ENCODE results near the gene ODF4.
"Not testable (repeated sequence)": the region's sequence is repeated elsewhere in the genome, so short reads cannot be mapped to it uniquely, and the experiment has no call there.

Gene ODF4

DNA sequence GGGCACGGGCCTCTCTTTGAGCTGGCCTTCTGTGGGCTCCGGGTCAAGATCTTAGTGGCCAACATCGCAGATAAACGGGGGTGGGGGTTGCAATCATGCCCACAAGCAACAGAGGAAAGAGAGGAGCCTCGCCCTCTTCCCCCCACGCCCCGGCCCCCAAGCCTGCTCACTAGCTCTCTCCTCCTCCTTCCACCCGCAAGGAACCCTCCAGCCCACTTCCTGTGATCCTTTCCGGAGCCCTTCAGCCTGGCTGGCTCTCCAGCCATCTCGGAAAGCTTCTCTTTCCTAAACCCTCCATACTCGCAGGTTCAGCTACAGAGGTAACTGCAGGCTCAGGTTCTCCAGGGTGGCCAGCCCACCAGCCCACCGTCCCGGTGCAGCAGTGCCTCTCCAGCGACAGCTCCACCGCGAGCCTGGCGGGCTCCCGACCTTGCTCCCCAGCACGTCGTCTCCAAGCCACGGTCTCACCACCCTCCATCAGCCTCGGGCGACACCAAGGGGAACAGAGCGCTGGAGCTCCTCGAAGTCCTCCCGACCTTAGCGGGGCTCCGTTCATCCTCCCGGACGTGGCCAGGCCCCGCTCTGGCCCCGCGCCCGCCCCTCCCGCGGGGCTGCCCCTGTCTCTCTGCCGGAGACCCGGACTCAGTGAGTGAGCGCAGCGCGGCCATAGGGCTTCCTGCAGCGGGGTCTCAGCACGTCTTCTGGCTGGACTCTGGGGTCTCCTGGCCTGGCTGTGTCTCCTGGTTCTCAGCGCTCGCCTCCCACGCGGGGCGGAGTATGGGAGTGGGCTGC, 12.9 kb upstream of the ODF4 start:
- no peak for DNase-seq

DNA sequence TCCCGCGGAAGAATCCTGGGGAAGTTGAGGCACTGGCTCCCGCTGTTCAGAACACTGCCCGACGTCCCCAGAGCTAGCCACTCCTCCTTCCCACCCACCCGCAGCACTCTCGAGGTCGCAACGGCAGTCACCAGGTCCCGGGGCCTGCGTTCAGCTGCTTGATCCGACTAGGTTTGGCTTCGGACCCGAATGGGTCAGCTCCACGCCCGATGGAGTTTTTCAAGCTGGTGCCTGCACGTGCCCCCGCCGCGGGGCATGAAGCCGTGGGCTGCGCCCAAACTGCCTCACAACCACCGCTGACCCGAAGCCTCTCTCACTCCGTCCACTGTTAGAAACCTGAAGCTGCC, 12.4 kb upstream of the ODF4 start:
- DNase-seq = no peak

DNA sequence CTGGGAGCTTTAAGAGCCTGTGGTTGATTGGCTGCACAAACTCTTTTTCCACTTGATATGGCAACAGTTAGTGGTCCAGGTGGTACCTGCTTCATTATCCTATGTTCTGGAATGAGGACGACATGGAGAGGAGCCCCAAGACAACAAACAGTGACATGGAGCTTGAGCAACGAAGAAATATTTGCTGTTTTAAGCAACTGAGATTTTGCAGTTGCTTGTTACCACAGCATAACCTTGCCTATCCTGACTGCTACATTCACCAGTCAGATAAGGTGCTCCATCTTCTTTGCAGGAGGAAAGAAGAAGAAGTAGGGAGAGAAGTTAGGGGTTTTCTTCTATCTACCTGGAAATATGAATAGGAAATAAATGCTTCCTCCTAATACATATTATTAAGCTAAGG, 7.5 kb upstream of the ODF4 start:
- DNase-seq = no peak

DNA sequence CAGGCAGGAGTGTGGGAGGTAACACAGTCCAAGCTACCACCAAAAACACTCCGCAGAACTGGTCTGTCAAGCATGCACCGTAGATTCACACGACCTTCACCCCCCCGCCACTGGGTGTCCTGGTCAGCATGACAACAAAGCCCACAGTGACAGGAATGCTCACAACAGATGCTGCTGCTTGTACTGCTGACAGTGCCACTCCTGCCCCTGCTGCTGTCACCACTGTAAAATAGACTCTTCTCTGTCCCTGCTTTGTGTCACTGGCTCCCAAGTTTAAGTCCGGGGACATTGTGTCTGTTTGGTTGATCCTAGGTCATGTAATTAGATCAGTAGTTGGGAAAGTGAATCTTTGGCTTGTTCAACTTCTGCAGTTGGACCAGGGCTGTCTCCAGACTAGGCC, 7.0 kb upstream of the ODF4 start:
- no peak for DNase-seq

DNA sequence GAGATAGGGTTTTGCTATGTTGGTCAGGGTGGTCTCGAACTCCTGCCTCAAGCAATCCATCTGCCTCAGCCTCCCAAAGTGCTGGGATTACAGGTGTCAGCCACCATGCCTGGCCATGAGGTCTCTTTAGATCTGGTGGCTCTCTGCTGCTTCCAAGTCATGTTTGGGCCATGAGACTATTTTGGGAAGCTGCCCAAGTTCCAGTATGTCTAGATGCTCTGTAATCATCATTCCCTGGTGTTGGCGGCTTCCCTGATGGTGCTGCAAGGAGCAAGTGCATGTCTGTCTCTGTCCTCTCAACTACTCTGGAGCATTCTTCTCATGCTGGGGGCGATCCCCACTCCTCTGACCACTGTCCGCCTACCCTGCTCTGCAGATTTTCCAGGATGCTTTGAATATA, 6.4 kb upstream of the ODF4 start:
- DNase-seq = no peak

DNA sequence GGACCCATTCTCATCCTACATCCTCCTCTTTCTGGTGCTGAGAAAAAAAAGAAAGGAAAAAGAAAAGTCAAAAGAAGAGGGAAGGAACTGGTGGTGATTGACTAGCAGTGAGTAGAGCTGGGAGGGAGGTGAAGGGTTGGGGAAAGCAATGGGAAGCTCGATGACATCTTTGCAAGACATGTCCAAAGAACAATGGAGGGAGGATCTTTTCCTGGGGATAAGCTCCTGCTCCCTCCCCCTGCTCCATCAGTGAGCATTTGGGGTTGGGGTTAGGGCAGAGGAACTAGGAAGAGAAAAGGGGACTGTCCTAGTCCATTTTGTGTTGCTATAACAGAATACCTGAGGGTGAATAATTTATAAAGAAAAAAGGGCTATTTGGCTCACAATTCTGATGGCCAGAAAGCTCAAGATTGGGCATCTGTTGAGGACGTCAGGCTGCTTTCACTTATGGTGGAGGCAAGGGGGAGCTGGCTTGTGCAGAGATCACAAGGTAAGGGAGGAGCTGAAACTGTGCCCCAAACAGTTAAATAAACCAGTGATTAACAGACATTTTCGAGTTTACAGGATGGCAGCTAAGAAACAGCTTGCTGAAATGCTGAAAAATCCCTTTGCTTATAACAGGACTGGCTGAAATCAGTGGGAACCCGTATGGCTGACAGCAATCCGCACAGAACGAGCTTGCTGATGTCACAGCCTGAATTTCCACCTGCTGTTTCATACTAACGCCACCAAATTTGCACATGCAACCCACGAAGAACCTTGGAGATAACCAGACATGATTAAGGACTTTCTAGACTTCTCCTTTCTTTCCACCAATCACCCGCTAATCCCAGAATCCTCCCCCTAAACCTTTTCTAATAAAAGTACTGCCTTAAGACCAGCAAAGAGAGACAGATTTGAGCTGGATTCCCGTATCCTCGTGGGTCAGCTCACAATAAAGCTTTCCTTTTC, 1.6 kb upstream of the ODF4 start:
- DNase-seq = no peak

DNA sequence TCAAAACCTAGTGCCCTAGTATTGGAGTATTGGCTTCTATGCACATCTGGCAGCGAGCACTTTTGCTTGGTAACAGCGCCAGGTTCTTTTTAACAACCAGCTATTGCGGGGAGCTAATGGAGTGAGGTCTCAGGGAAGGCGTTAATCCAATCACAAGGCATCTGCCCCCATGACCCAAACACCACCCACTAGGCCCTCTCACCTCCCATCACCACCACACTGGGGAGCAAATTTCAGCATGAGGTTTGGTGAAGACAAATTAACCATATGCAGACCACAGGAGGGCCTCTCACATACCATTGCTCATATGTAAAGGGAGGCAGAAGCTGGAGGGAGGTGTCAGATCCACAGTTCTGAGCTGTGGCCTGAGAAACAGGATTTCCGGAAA, 893 bp upstream of the ODF4 start:
- DNase-seq = no peak

DNA sequence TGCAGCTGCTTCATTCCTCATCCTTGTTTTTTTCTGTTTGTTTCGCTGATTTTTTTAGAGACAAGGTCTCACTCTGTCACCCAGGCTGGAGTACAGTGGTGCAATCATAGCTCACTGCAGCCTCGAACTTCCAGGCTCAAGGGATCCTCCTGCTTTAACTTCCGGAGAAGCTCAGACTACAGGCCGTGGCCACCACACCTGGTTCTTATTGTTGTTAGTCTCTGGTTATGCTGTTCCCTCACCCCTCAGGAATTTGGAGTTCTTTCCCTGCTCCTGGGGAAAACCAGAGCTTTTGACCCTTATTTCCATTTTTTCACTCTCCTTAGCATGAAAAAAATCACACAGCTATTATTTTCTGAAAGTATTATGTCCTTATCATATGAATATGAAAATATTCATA, 1.8 kb downstream of the ODF4 start:
- no peak for DNase-seq

DNA sequence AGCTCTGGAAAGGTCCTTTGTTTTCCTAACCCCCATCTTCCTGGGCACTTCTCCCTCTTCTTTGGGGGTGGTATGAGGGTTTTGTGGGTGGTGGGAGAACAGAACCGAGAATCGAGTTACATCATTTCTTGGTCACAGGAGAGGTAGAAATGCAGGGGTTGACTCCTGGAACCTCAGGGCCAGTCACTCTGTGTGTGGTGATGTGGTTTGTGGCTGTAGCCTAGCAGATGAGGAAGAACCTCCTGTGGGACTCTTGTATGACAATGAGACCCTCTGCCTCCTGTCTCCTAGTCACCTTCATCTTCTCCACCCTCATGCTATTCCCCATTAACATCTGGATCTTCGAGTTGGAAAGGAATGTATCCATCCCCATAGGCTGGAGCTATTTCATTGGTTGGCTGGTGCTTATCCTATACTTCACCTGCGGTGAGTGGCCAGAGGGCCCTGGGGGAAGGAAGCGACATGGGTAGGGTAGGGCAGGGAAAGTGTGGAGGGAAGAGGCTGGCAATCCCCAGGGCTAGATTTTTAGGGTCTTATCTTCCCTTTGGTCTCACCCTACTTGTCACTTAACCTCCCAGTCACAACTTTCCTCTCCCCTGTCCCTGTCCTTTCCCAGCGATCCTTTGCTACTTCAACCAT, 5.5 kb downstream of the ODF4 start:
- DNase-seq = no peak

DNA sequence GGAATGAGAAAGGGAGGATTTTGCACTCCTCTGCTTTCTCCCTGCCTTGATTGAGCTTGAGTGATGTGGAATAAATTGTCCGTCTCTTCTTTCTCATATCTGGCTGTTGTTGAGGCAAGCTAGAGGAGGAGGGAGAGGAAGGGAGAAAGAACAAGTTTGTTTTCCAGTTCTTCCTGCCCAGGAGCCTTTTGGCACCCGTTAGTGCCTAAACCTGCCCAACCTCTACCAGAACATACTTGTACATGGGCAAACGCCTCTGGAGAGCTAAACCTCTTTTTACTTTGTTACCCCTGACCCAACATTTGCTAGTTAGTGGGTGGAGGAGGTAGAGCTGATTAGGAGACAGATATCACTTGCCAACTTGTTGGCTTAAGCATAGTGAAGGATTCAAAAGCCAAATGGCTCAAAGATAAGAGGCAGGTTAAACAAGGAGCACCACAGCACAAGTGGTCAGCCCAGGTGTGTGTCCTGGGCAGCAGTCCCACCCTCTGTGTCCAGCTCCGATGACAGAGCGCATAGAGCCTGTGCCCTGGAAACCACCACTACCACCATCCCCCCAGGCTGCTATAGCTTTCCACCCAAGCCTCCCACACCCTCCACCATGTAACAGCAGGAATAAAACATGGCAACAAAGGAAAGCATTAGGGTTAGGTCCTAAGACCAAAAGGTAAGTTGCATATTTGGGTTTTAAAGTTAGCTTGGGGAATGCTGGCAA, 6.5 kb downstream of the ODF4 start:
- no peak for DNase-seq

DNA sequence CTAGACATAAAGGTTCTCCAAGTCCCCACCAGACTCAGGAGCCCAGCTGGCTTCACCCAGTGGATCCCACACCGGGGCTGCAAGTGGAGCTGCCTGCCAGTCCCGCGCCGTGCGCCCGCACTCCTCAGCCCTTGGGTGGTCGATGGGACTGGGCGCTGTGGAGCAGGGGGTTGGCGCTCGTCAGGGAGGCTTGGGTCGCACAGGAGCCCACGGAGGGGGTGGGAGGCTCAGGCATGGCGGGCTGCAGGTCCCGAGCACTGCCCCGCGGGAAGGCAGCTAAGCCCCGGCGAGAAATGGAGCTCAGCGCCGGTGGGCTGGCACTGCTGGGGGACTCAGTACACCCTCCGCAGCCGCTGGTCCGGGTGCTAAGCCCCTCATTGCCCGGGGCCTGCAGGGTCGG, 7.4 kb downstream of the ODF4 start:
- DNase-seq = not testable (repeated sequence)

DNA sequence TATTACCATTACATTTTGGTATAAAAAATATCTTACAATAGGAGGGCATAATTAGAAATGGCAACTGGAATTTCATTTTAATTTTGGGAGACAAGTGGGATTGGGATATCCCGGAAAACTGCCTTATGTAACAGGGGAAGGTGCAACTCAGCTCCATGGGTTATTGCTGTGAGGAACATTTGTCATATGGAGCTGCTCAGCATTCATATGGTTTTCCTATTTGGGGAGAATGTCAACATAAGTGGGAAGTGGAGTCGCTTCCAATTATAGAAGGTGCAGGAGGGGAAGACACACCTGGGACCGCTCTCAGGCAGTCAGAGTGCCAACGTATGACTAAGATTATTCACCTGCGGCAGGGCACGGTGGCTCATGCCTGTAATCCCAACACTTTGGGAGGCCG, 10.7 kb downstream of the ODF4 start:
- DNase-seq = no peak

DNA sequence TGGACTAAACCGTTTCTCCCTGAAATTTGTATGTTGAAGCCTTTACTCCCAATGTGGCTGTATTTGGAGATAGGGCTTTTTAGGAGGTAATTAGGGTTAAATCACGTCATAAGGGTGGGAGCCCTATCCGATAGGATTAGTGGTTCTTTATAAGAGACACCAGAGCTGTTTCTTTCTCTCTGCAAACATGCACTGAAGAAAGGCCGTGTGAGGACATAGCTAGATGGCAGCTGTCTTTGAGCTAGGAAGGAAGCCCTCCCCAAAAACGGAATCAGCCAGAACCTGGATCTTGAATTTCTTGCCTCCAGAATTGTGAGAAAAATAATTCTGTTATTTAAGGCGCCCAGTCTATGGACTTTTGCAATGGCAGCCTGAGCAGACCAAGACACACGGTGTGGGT, 14.1 kb downstream of the ODF4 start:
- no peak for DNase-seq

DNA sequence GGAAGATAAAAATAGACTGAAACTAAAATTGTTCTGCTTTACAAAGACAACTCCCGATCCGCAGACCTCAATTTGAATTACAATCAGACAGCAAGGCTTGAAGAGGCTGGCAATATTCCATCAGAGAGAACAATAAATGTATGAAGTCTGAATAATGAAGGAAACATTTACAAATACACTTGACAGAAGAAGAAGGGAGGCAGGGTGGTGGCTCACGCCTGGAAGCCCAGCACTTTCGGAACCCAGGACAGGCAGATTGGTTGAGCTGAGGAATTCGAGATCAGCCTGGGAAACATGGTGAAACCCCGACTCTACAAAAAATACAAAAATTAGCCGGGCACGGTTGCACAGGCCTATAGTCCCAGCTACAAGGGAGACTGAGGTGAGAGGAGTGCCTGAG, 14.6 kb downstream of the ODF4 start:
- no peak for DNase-seq

DNA sequence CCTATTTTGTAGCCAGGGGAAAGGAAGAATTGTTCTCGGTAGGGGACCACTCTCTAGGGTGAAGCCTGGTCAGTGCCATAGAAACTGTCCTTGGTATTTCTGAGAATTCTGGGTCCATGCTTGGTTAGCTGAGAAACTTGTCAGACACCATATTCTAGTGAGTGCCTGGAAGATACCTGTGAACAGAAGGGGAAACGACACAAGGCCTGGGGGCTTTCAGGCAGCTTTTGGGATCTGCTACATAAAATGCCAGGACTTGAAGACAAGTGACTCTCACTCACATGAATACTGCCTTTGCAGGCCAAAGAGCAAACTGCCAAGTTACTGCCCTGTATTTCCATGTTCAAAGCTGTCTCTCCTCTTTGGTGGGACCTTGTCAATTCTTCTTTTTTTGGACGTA, 18.3 kb downstream of the ODF4 start:
- DNase-seq = no peak

DNA sequence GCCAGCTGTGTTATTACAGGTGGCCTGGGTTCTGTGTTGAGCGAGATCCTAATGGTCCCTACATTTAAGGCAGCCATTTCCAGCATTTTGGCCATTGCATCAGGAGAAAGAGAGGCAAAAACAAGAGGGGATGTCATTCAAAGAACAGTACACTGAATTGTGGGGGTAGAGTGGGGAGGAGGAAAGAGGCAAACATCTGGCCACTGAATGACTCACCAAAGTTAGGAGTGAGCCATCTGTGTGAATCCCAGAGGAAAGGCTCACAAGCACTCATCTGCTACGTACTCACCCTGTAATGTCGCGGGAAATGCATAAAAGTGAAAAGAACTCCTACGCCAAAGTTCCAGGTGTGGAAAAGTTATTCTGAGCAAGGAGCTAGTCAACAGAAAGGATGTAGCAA, 20.1 kb downstream of the ODF4 start:
- DNase-seq = no peak

DNA sequence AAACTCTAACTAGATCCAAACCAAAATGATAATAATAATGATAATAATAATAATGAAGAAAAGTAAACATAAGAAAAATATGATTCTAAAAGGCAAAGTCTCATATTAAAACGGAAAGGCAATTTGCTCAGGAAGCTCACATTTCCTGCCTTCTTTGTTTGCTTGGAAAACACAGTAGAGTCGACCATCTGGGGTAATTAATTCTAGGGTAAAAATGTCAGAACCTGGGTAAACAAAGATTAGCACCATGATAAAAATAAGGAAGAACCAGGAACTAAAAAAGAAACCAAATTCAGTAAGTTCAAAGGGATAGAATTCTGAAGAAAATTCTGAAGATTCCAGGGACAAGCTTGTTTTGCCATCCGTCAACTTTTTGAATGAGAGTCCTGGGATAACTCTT, 20.6 kb downstream of the ODF4 start:
- no peak for DNase-seq

DNA sequence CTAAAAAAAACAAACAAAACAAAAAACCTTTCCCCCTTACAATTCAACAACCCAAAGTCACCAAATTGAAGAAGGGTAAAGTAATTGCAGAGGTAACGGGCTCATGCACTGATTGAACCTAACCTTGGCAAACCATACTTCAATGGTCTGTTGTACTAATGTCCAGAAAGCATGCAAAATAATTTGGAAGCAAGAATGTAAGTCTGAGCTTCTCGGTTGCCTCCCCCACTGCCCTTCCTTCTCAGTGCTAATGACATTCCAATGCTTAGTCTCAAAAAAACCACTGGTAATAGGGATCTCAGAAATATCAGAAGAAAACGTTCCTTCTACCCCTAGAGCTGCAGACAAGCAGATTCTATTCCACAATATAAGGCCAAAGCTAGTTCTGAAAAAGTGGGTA, 21.1 kb downstream of the ODF4 start:
- no peak for DNase-seq

DNA sequence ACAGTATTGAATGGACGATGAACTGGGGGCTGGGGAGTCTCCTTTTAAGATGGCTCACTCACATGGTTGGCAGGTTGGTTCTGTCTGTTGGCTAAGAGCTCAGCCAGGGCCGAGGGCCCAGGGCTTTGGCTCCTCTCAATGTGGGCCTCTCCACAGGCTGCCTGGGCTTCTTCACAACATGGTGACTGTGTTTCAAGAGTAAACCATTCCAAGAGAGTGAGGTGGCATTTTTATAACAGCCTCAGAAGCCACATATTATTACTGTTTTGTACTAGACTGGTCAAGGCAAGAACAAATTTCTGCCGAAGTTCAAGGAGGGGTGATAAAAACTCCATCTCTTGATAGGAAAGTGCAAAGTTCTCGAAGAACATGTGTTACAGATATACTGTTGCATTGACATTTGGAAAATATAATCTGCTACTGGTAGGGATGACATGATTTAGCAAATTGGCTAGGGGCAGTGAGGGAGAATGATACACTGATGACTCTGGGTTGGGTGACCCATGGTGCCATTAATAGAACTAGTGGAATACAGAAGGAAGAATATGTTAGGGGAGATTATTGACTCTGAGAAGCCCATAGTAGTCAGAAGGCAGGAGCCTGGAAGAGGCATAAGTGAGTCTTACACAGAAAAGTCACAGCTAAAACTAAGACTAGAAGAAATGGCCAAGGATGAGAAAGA, 23.2 kb downstream of the ODF4 start:
- DNase-seq = no peak

DNA sequence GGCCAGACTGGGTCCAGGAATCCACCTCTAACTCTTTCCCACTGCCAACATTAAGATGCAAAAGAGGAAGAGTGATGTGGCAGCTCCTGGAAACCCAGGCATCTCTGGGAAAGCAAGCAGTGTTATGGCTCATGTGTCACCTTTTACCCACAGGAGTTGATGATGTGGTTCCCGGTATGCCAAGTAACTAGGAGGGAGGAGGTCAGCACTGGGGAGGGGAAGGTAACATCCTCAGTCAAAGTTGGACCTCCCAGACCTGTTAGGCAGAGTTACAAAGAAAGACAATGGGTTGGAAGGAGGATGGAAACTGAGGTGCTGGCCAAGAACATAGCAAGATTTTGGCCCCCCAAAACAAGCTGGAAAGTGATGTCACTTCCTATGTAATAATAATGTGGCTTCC, 25.5 kb downstream of the ODF4 start:
- no peak for DNase-seq

DNA sequence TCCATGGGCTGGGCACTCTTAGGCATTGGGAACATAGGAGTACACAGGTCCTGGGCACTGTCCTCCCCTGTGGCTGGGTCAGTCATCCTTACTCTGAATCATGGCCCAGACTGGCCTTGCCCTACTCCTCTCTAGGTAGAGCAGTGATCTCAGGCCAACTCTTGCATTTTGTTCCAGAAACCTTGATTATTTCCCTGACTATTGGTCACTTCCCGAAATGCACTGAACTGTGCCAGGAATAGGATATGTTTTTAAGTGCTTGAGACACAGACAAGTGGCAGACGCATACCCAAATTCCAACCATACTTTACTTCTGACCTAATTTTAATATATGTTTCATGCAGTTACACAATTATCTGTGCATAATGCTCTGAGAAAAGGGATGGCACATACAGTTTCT, 26.6 kb downstream of the ODF4 start:
- no peak for DNase-seq

DNA sequence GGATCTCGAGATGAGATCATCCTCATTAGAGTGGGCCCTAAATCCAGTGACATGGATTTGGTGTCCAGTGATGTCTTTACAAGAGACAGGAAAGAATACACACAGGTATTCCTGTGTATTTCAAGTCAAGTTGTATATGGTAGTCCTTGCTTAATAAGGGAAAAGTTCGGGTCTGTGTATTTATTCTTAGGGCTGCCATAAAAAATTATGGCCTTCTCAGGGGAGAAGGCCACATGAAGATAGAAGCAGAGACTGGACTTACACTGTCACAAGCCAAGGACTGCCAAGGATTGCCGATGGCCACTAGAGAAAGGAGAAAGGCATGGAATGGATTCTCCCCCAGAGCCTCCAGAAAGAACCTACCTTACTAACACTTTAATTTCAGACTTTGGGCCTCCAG, 28.6 kb downstream of the ODF4 start:
- DNase-seq = no peak

DNA sequence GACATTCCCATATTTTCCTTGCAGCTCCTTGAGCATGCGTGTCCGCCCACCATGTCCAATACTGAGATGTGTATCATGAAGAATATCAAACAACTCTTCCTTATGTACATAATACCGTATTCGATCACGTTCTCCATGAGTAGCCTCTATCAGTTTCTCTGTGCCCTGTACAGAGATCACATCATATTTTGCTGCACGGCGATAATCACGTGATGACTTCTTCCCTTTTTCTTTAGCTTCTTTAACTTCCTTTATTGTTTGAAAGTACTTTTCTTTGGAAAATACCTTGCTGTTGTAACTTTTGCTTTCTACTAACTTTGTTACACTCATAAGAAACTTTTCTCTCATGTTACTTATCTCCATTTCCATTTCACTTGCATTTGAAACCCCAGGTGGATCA, 30.3 kb downstream of the ODF4 start:
- DNase-seq = no peak

All from NCI-H1092 (cell line).